Activated naive CD4-positive, alpha-beta T cell treated with anti-CD3 and anti-CD28 coated beads for 36 hours (primary cell): ENCODE results near the gene NFYA. TPM values are rescaled to one million over a fixed set of nuclear protein-coding genes. Genes with fewer than 3 reads are reported as not detected.

Experiments
- CTCF ChIA-PET: fragments of 350-600 bp; sonication (Branson Sonifier 250); formaldehyde crosslinking; loops from one replicate; lab custom pipeline; 2021; ENCODE audit warnings: antibody characterized with exemption; lab: Charles Lee
- DNase-seq: peaks from one replicate; pipeline ENCODE4 v3.0.0-alpha.2; 2020
- H3K27ac Mint-ChIP-seq: one replicate; pipeline ENCODE4 v1.8.0; 2021; ENCODE audit warnings: mild to moderate bottlenecking, mixed read lengths
- H3K27me3 Mint-ChIP-seq: one replicate; pipeline ENCODE4 v1.8.0; 2021; ENCODE audit warnings: low read depth, mixed read lengths
- H3K36me3 Mint-ChIP-seq: one replicate; pipeline ENCODE4 v1.8.0; 2021; ENCODE audit warnings: low read depth, mixed read lengths
- H3K4me1 Mint-ChIP-seq: one replicate; pipeline ENCODE4 v1.8.0; 2021; ENCODE audit warnings: low read depth, mixed read lengths
- H3K4me3 Mint-ChIP-seq: one replicate; pipeline ENCODE4 v1.8.0; 2021; ENCODE audit warnings: mild to moderate bottlenecking, moderate library complexity, mixed read lengths
- H3K9me3 Mint-ChIP-seq: one replicate; pipeline ENCODE4 v1.8.0; 2021; ENCODE audit warnings: mixed read lengths
- intact Hi-C: fragments of 100-400 bp; cut with micrococcal nuclease; formaldehyde crosslinking; loops from one replicate; pipeline ENCODE4 v1.15.1; 2023
- total RNA-seq, 2 experiments: library from RNA; stranded (reverse); gene quantifications; one replicate each; pipeline ENCODE4 v1.2.3, GENCODE V29; 2021

The NFYA gene
- total RNA-seq, 2 experiments from 2014 or later, result 38.0 to 38.7 TPM

- no peak for DNase-seq
- H3K27me3 Mint-ChIP-seq, result no peaks in the 10 kb centered on the region
- CTCF ChIA-PET, result interaction anchor here (0.7 kb wide), 2 partner anchors 12 to 134 kb away, joined by 3 to 5 read pairs; no protein-coding TSS in a partner anchor
- H3K9me3 Mint-ChIP-seq, result no peaks in the 10 kb centered on the region
- intact Hi-C loops, result no loop called here
- H3K27ac Mint-ChIP-seq, result no peak overlapping the region
- peaks cover 37% of the 10 kb centered on the region for H3K36me3 Mint-ChIP-seq
- H3K4me3 Mint-ChIP-seq, result no peak overlapping the region
- H3K4me1 Mint-ChIP-seq, result peaks cover 20% of the 10 kb centered on the region
Measured at GRCh38 chr6:41063884-41064285, 8.9 kb upstream of the NFYA start.

DNA sequence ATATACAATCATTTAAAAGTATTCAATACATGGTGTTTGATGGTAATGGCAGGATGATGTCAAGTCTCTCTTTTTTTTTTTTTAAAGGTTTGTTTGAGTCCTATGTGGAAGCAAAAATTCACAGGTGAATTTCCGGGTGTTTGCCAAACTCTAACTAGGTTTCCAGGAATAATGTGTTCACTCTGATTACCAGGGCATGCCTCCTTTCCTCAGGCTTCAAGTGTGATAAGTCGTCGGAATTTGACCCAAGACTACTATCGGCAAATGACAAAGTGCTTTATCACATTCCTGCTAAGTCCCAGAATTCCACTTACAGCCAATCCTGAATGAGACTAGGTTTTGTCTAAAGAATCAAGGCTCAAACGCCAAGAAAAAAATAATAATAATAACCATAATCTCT, 7.9 kb upstream of the NFYA start:
- H3K4me3 Mint-ChIP-seq, result no peak overlapping the region
- H3K27me3 Mint-ChIP-seq, result no peaks in the 10 kb centered on the region
- H3K9me3 Mint-ChIP-seq, result no peaks in the 10 kb centered on the region
- peaks cover 26% of the 10 kb centered on the region for H3K4me1 Mint-ChIP-seq
- CTCF ChIA-PET, result interaction anchor here (0.6 kb wide), 1 partner anchor 211 kb away, joined by 4 read pairs; no protein-coding TSS in a partner anchor
- DNase-seq, result no peak
- H3K27ac Mint-ChIP-seq, result no peak overlapping the region
- intact Hi-C loops, result no loop called here
- H3K36me3 Mint-ChIP-seq, result peaks cover 37% of the 10 kb centered on the region

GRCh38 chr6:41065550-41066026, 7.2 kb upstream of the NFYA start:
- H3K36me3 Mint-ChIP-seq, result peaks cover 34% of the 10 kb centered on the region
- no peak for DNase-seq
- H3K4me3 Mint-ChIP-seq, result no peak overlapping the region
- CTCF ChIA-PET, result interaction anchor here (0.6 to 1.3 kb wide), 9 partner anchors 9 to 559 kb away, joined by 3 to 9 read pairs (median 3); partner anchors contain the start of gene UNC5CL
- H3K27me3 Mint-ChIP-seq, result no peaks in the 10 kb centered on the region
- H3K4me1 Mint-ChIP-seq, result peaks cover 28% of the 10 kb centered on the region
- intact Hi-C loops, result no loop called here
- no peak overlapping the region for H3K27ac Mint-ChIP-seq
- H3K9me3 Mint-ChIP-seq, result no peaks in the 10 kb centered on the region

DNA sequence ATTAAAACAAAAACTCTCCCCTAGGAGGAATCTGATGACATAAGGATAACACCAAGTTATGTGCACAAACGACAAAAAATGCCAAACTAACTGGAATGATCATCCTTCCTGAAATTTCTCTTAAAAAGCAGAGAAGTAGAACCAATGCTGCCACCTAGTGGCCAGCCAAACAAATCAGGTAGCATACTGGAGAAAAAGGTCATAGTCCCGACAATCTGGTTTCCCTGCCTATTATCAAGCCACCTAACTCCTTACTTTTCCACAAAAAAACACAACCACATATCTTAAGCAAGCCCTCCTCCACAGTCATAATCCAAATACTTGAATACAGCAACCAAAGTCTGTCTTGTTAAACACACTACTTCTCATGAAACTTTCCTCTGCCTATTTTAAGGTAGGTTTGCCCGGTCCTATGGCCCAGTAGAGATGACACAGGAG, 5.9 kb upstream of the NFYA start:
- Mint-ChIP-seq H3K27ac (no peak overlapping the region), H3K36me3 (peaks cover 38% of the 10 kb centered on the region), H3K4me1 (peaks cover 35% of the 10 kb centered on the region), H3K9me3 (no peaks in the 10 kb centered on the region), H3K27me3 (no peaks in the 10 kb centered on the region), H3K4me3 (no peak overlapping the region)
- CTCF ChIA-PET, result interaction anchor here (0.7 to 3.0 kb wide), 8 partner anchors 8 to 62 kb away, joined by 3 to 12 read pairs (median 4); partner anchors contain the start of gene APOBEC2
- intact Hi-C loops, result loop anchor here (1.0 kb wide), 1 partner anchor 61 kb away; no protein-coding TSS in a partner anchor
- DNase-seq, result peak; percentile 78

GRCh38 chr6:41071501-41071922, 1.3 kb upstream of the NFYA start:
- H3K9me3 Mint-ChIP-seq, result no peaks in the 10 kb centered on the region
- CTCF ChIA-PET, result interaction anchor here (0.9 to 1.6 kb wide), 3 partner anchors 18 to 111 kb away, joined by 3 to 4 read pairs (median 4); no protein-coding TSS in a partner anchor
- H3K4me3 Mint-ChIP-seq, result peak overlapping the region; percentile 93
- H3K36me3 Mint-ChIP-seq, result peaks cover 30% of the 10 kb centered on the region
- peaks cover 54% of the 10 kb centered on the region for H3K4me1 Mint-ChIP-seq
- intact Hi-C loops, result loop anchor here (5.0 to 10.0 kb wide), 2 partner anchors 613 to 1959 kb away; no protein-coding TSS in a partner anchor
- H3K27ac Mint-ChIP-seq, result peak overlapping the region; percentile 98
- H3K27me3 Mint-ChIP-seq, result no peaks in the 10 kb centered on the region
- peak; percentile 81 for DNase-seq

DNA sequence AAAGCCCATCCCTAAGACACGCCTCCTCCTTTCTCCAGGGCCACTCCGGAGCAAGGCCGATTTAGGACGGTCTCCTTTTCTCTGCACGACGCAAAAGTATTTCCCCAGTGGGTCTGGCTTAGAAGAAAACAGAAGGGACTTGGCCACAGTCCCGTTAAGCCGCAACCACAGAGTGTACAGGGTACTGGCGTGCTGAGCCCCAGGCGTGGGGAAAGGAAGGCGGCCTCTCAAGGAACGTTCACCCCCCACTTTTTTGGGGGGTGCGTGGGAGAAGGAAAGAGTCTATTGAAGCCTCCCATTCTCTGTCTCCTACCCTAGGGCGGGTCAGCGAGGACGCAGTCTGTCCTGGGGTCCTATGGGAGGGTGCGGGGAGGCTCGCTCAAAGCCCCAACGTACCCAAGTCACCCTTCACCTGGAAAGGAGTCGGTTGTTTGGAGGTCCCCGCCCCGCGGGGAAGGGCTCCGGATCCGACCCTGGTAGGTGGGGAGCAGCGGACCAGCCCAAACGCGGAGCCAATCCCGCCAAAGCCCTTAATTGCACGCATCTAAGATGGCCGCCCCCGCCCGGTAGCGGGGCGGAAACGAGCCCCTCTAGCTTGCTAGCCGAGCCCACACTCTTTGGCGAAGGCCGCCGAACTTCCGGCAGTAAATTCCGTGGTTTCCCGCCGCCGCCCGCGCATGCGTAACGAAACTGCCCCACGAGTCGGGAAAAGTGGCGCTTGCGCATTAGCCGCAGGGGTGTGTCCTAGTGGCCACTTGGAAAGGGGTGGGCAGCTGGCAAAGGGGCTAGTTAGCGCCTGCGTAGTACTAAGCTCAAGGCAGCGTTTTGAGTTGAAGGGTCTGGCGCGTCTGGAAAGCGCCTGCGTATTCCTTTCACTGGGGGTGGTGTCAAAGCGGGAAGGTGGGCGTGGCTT, 595 bp upstream of the NFYA start, which contains the start of gene OARD1:
OARD1 (minus strand) TSS at position 434 of the 913 bp plus-strand sequence. CDS start 722 bp downstream, outside the sequence.
- intact Hi-C loops, result loop anchor here (1.0 to 10.0 kb wide), 12 partner anchors 43 to 1960 kb away; no protein-coding TSS in a partner anchor
- H3K4me3 Mint-ChIP-seq, result peak within 1 kb of the TSS; percentile 93
- H3K9me3 Mint-ChIP-seq, result no peaks in the 10 kb centered on the region
- DNase-seq, result peak; percentile 100
- H3K36me3 Mint-ChIP-seq, result peaks cover 24% of the 10 kb centered on the region
- H3K27me3 Mint-ChIP-seq, result no peaks in the 10 kb centered on the region
- H3K4me1 Mint-ChIP-seq, result peaks cover 50% of the 10 kb centered on the region
- peak within 1 kb of the TSS; percentile 98 for H3K27ac Mint-ChIP-seq
- CTCF ChIA-PET, result interaction anchor here (0.8 kb wide), 1 partner anchor 44 kb away, joined by 4 read pairs; no protein-coding TSS in a partner anchor

- peaks cover 49% of the 10 kb centered on the region for H3K4me1 Mint-ChIP-seq
- H3K4me3 Mint-ChIP-seq, result peak overlapping the region; percentile 93
- peak overlapping the region; percentile 97 for H3K27ac Mint-ChIP-seq
- H3K27me3 Mint-ChIP-seq, result no peaks in the 10 kb centered on the region
- intact Hi-C loops, result loop anchor here (2.0 to 10.0 kb wide), 6 partner anchors 45 to 1961 kb away; no protein-coding TSS in a partner anchor
- H3K9me3 Mint-ChIP-seq, result no peaks in the 10 kb centered on the region
- CTCF ChIA-PET, result no interaction called here
- peaks cover 14% of the 10 kb centered on the region for H3K36me3 Mint-ChIP-seq
- peak; percentile 85 for DNase-seq
Measured at GRCh38 chr6:41073203-41073967, 611 bp downstream of the NFYA start.

DNA sequence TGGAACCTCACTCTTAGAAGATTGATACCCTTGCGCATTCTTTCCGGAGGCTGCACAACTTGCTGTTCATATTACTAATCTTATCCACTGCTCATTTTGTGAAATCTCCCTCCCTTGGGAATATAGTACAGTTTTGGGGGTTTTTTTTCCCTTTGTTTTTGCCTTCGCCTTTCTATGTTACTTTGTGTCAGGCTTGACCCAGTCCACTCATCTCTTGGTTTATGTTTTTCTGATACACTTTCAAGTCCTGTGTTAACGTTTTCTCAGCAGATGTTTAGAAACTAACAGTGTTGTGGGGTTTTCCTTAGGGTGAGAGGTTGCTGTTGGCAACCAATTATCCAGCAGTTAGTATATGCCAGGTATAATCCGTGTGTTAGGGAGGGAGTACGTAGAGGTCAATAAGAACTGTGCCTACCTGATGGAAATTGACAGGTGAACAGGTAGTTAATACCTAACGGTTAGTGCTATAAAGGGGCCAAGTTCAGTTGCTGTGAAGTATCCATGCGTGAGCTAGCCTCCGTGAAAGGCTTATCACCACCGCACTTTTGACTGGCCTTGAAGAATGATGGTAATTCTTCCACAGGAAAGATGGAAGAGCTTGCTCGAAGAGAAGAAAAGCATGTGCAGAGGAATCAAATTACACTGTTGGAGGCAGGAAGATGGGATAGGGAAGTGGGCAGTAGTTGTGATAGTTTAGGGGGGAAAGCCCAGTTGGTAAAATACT, 1.4 kb downstream of the NFYA start:
- Mint-ChIP-seq H3K27ac (peak overlapping the region; percentile 97), H3K36me3 (peaks cover 19% of the 10 kb centered on the region), H3K4me3 (peak overlapping the region; percentile 93), H3K27me3 (no peaks in the 10 kb centered on the region), H3K4me1 (peaks cover 53% of the 10 kb centered on the region), H3K9me3 (no peaks in the 10 kb centered on the region)
- DNase-seq, result no peak
- intact Hi-C loops, result loop anchor here (2.0 to 10.0 kb wide), 6 partner anchors 45 to 1962 kb away; no protein-coding TSS in a partner anchor
- CTCF ChIA-PET, result interaction anchor here (1.6 to 2.4 kb wide), 2 partner anchors 233 to 245 kb away, joined by 3 to 7 read pairs; no protein-coding TSS in a partner anchor

GRCh38 chr6:41074692-41075436, 2.1 kb downstream of the NFYA start:
- H3K27ac Mint-ChIP-seq, result peak overlapping the region; percentile 97
- no peaks in the 10 kb centered on the region for H3K9me3 Mint-ChIP-seq
- CTCF ChIA-PET, result interaction anchor here (1.0 to 2.4 kb wide), 5 partner anchors 12 to 244 kb away, joined by 3 to 7 read pairs (median 5); no protein-coding TSS in a partner anchor
- DNase-seq, result no peak
- H3K27me3 Mint-ChIP-seq, result no peaks in the 10 kb centered on the region
- peaks cover 23% of the 10 kb centered on the region for H3K36me3 Mint-ChIP-seq
- peaks cover 54% of the 10 kb centered on the region for H3K4me1 Mint-ChIP-seq
- intact Hi-C loops, result loop anchor here (5.0 to 10.0 kb wide), 2 partner anchors 610 to 1963 kb away; no protein-coding TSS in a partner anchor
- H3K4me3 Mint-ChIP-seq, result peak overlapping the region; percentile 93
